Coronary artery (tissue), 2 donors: ENCODE measurements around the gene TMEM204.

Source experiments
- DNase-seq: peaks from one replicate; pipeline ENCODE4 v3.0.0-alpha.2; 2017; ENCODE audit warnings: low spot score
- H3K27ac ChIP-seq, 2 donors: fragments of 200-600 bp; sonication (generic); one replicate each; pipeline ENCODE4 v1.5.1; 2016 to 2019
- H3K4me3 ChIP-seq: fragments of 200-600 bp; sonication (generic); 2 replicates; pipeline ENCODE4 v1.5.1; 2016; ENCODE audit warnings: mild to moderate bottlenecking, moderate library complexity
- TF ChIP-seq, protein P1 (sequence below): fragments of 200-600 bp; sonication (generic); IDR thresholded peaks from one replicate; pipeline ENCODE4 v1.5.1; 2019; ENCODE audit warnings: antibody characterized with exemption

TMEM204 gene

DNA sequence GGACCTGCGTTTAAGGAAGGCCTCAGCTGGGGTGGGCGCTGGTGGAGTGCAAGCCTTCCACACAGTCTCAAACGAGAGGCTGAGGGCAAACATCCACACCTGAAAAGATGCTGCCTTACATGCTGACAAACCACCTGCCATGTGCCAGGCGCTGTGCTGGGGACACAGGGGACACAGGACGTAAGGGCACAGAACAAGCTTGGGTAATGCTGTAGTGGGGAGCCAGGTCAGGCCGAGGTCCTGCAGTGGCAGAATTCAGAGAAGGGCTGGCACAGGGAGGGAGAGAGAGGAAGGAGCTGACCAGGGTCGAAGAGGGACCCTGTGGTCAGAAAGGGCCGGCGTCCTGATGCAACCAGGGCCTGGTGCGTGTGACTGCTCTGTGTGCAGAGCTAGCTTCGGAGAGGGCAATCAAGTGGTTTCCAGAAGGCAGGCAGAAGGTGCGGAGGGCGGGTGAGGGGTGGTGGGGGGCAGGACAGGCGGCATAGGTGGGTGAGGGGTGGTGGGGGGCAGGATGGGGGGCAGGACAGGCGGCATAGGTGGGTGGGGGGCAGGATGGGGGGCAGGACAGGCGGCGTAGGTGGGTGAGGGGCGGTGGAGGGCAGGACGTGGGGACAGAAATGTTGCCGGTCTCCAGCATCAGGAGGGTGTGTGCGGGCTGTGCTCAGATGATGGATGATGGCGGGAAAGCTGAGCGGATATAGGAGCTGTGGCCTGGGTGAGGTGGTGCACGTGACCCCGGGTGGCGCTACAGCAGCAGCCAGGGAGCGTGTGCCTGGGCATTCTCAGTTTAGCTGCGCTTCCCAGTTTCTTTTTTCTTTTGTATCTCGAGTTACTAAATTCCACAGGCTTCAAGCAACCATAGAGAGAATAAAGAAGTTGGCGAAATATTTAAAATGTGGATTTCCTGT lies 21.6 kb upstream of the TMEM204 start:
- Histone ChIP-seq H3K4me3 (no peak overlapping the region), H3K27ac (peak overlapping the region in 1 of 2 donors; percentile 32)
- DNase-seq, result no peak
- TF ChIP-seq, protein P1, sequence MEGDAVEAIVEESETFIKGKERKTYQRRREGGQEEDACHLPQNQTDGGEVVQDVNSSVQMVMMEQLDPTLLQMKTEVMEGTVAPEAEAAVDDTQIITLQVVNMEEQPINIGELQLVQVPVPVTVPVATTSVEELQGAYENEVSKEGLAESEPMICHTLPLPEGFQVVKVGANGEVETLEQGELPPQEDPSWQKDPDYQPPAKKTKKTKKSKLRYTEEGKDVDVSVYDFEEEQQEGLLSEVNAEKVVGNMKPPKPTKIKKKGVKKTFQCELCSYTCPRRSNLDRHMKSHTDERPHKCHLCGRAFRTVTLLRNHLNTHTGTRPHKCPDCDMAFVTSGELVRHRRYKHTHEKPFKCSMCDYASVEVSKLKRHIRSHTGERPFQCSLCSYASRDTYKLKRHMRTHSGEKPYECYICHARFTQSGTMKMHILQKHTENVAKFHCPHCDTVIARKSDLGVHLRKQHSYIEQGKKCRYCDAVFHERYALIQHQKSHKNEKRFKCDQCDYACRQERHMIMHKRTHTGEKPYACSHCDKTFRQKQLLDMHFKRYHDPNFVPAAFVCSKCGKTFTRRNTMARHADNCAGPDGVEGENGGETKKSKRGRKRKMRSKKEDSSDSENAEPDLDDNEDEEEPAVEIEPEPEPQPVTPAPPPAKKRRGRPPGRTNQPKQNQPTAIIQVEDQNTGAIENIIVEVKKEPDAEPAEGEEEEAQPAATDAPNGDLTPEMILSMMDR, result no peak

DNA sequence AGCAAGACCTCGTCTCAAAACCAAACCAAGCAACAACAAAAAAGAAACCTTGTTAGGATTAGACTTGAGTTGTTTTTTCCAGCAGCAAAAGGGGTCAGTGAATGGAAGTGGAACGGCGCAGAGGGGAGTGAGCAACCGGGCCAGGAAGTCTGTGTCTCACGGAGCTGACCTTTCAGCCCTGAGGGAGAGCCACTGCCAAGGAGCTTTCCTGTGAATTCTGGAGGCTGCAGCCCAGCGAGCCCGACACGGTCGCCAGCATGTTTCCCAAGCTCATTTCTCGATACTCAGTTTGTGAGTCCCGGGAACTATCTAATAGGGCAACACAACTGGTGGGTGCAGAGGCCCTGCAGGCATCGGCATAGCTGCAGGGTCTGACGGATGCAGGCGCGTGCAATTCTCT lies 20.7 kb upstream of the TMEM204 start:
- TF ChIP-seq, protein P1, result no peak
- Histone ChIP-seq H3K4me3 (no peak overlapping the region), H3K27ac (no peak overlapping the region)
- DNase-seq, result no peak

DNA sequence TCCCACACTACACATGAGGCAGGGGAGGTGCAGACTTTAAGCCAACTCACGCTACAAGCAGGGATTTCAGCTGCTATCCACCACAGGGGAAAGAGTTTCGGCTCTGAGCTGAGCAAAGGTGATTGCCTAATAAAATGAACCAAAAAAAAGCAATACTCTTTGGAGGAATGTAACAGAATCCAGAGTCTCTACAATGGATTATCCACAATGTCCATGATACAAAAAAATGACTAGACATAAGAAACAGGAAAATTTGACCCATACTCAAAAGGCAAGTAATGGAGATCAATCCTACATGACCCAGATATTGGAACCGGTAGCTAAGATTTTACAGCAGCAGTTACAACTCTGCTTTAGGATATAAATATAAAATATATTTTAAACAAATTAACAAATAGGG lies 19.0 kb upstream of the TMEM204 start:
- no peak for DNase-seq
- Histone ChIP-seq H3K4me3 (no peak overlapping the region), H3K27ac (no peak overlapping the region)
- TF ChIP-seq, protein P1, result no peak

DNA sequence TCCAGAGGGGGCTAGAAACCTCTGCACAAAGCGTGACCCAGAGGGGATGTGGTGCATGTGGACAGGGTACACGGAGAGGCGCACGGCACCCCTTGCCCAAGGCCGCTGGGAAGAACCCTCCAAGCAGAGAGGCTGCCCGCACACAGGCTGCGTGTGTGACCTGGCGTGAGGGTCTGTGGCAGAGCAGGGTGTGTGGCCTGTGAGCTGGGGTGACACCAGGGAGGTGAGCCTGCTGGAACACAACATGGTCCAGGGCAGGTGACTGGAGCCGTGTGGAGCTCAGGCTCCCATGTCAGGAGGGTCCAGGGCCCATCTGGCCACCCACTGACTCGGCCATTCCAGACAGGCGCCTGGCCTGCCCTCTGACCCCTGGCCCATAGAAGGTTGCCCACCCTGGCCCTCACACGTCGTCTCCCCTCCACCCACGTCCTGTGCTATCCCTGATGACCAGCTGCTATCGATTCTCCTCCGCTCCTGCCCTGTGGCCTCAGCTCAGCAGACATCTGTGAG lies 14.8 kb upstream of the TMEM204 start:
- no peak overlapping the region for H3K27ac ChIP-seq
- no peak overlapping the region for H3K4me3 ChIP-seq
- DNase-seq, result no peak
- TF ChIP-seq, protein P1, result no peak

DNA sequence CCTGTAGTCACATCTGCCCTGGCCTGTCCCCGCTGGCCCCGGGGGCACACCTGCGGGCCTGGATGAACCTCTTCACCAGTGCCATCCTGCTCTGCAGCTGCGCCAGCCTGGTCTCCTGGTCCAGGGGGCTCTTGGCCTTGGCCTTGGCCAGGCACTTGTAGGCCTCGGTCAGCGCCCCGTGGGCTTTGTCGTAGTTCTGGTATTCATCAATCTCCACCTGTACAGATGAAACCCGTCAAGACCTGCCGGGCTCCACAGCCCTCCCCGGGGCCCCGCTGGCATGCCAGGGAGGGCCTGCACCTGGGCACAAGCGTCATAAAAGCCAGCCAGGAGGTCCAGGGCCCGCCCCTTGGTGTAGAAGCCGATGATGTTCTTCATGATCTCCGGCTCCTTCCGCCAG lies 13.6 kb upstream of the TMEM204 start:
- TF ChIP-seq, protein P1, result no peak
- no peak for DNase-seq
- no peak overlapping the region for H3K4me3 ChIP-seq
- H3K27ac ChIP-seq, result no peak overlapping the region

DNA sequence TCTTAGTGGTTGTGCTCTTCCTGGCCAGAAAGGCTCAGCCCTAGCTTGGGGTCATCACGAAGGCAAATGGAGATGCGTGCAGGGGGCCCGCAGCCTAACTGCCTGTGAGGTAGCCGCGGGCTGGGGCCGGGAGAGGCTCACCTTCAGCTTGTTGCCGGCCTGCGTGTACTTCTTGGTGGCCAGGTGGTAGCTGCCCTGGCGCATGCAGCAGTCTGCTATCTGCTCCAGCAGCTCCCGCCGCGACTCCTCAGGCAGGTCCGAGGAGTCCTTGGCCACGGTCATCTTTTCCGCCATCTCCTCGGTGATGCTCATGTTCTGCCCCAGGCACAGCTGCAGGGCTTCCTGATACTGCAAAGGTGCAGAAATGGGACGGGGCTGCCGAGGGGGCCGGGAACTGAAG lies 13.0 kb upstream of the TMEM204 start:
- Histone ChIP-seq H3K4me3 (no peak overlapping the region), H3K27ac (no peak overlapping the region)
- DNase-seq, result no peak
- TF ChIP-seq, protein P1, result no peak
